SW 1271 (cell line): ENCODE results near the gene LAMTOR5.
A peak's percentile ranks its signal among the peaks of the same experiment; 100 is the strongest.
"Not testable (repeated sequence)": the region's sequence is repeated elsewhere in the genome, so short reads cannot be mapped to it uniquely, and the experiment has no call there.

Experiments used
- DNase-seq, 2 experiments: peaks; one replicate each; lab custom pipeline; 2025; lab: John Stamatoyannopoulos, UW

LAMTOR5 gene

GRCh38 chr1:110407260-110408210 lies at the start of gene LAMTOR5:
TSS of gene LAMTOR5 (minus strand) at chr1:110407694. CDS start at chr1:110407620, 74 bp downstream.
- DNase-seq, result peak; percentile 81 to 86

- no peak for DNase-seq
These were observed 49.7 kb upstream of the LAMTOR5 start for GRCh38 chr1:110457206-110457605.

- no peak for DNase-seq
These were observed 47.7 kb upstream of the LAMTOR5 start for GRCh38 chr1:110455151-110455550.

GRCh38 chr1:110454328-110454727 lies 46.8 kb upstream of the LAMTOR5 start:
- DNase-seq, result no peak

GRCh38 chr1:110453829-110454228 lies 46.3 kb upstream of the LAMTOR5 start:
- no peak for DNase-seq

- DNase-seq, result no peak
These were observed 44.8 kb upstream of the LAMTOR5 start for GRCh38 chr1:110452330-110452729.

- DNase-seq, result no peak
These were observed 43.4 kb upstream of the LAMTOR5 start, which contains the start of gene PROK1 for GRCh38 chr1:110450929-110451328. TSS of gene PROK1 (plus strand) at chr1:110451149. CDS start at chr1:110451217, 68 bp downstream.

- DNase-seq, result no peak
These were observed 42.5 kb upstream of the LAMTOR5 start for GRCh38 chr1:110449661-110450651.

GRCh38 chr1:110444561-110444960 lies 37.1 kb upstream of the LAMTOR5 start:
- DNase-seq, result no peak

GRCh38 chr1:110443451-110443850 lies 36.0 kb upstream of the LAMTOR5 start:
- no peak for DNase-seq

- no peak for DNase-seq
These were observed 34.4 kb upstream of the LAMTOR5 start for GRCh38 chr1:110441888-110442287.

GRCh38 chr1:110440877-110441276 lies 33.4 kb upstream of the LAMTOR5 start:
- no peak for DNase-seq

GRCh38 chr1:110439873-110440272 lies 32.4 kb upstream of the LAMTOR5 start:
- DNase-seq, result not testable (repeated sequence)

- DNase-seq, result no peak
These were observed 31.4 kb upstream of the LAMTOR5 start for GRCh38 chr1:110438893-110439292.

- DNase-seq, result not testable (repeated sequence)
These were observed 30.3 kb upstream of the LAMTOR5 start for GRCh38 chr1:110437645-110438299.

GRCh38 chr1:110436635-110437034 lies 29.1 kb upstream of the LAMTOR5 start:
- DNase-seq, result no peak

- no peak for DNase-seq
These were observed 27.5 kb upstream of the LAMTOR5 start for GRCh38 chr1:110434946-110435345.

- peak in 1 of 2 experiments; percentile 6 for DNase-seq
These were observed 26.3 kb upstream of the LAMTOR5 start for GRCh38 chr1:110433803-110434202.

- no peak for DNase-seq
These were observed 25.7 kb upstream of the LAMTOR5 start for GRCh38 chr1:110433213-110433612.

- no peak for DNase-seq
These were observed 23.4 kb upstream of the LAMTOR5 start for GRCh38 chr1:110430901-110431300.

GRCh38 chr1:110430366-110430765 lies 22.9 kb upstream of the LAMTOR5 start:
- no peak for DNase-seq

GRCh38 chr1:110428946-110429345 lies 21.5 kb upstream of the LAMTOR5 start:
- no peak for DNase-seq
